ENCODE results near the gene TBC1D14. TPM values are rescaled to one million over a fixed set of nuclear protein-coding genes. Genes with fewer than 3 reads are reported as not detected.

The TBC1D14 gene
- total RNA-seq, 1 donor from 2014 or later = 103 TPM

DNA sequence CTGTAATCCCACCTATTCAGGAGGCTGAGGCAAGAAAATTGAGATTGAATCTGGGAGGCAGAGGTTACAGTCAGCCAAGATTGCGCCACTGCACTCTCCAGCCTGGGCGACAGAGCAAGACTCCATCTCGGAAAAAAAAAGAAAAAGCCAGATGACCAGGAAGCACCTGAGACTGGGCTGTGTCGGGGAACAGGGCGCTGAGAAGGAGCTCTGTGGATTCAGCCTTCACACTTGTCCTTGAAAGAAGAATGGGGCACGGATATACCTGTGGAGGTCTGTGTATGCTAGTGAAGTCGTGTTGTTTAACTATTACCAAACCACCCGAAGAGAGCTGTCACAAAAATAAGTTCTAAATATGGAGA is 94.2 kb downstream of the TBC1D14 start:
- no peak for TF ChIP-seq CTCF (IDR thresholded peaks at IDR 0.05; ENCODE audit: insufficient read depth, low read length, severe bottlenecking)
- H3K36me3 ChIP-seq (ENCODE audit: control insufficient read depth, insufficient read depth, low read length) = peaks cover 35% of the 10 kb centered on the region
- FAIRE-seq = no peak

GRCh38 chr4:7004331-7004730 is 94.7 kb downstream of the TBC1D14 start:
- Histone ChIP-seq H3K27me3 (ENCODE audit: control insufficient read depth, insufficient read depth, low read length) (no peaks in the 10 kb centered on the region), H3K36me3 (ENCODE audit: control insufficient read depth, insufficient read depth, low read length) (peaks cover 37% of the 10 kb centered on the region), H3K4me3 (ENCODE audit: low read depth, low read length) (no peak overlapping the region)
- FAIRE-seq (no peak), DNase-seq (ENCODE audit: low read depth) (no peak)
- TF ChIP-seq CTCF (IDR thresholded peaks at IDR 0.05; ENCODE audit: insufficient read depth, low read length, severe bottlenecking) = no peak

More for the DNA sequence above, 94.2 kb downstream of the TBC1D14 start:
- Histone ChIP-seq H3K4me3 (ENCODE audit: low read depth, low read length) (no peak overlapping the region), H3K27me3 (ENCODE audit: control insufficient read depth, insufficient read depth, low read length) (no peaks in the 10 kb centered on the region)
- DNase-seq (ENCODE audit: low read depth) = no peak

- no peak for TF ChIP-seq CTCF (IDR thresholded peaks at IDR 0.05; ENCODE audit: insufficient read depth, low read length, severe bottlenecking)
- FAIRE-seq (no peak), DNase-seq (ENCODE audit: low read depth) (peak; percentile 55)
- H3K36me3 ChIP-seq (ENCODE audit: control insufficient read depth, insufficient read depth, low read length) = peaks cover 32% of the 10 kb centered on the region
- H3K4me3 ChIP-seq (ENCODE audit: low read depth, low read length) = no peak overlapping the region
- H3K27me3 ChIP-seq (ENCODE audit: control insufficient read depth, insufficient read depth, low read length) = no peaks in the 10 kb centered on the region
Measured at GRCh38 chr4:7005571-7005970, 95.9 kb downstream of the TBC1D14 start.

- FAIRE-seq (no peak), DNase-seq (ENCODE audit: low read depth) (no peak)
- H3K4me3 ChIP-seq (ENCODE audit: low read depth, low read length) = no peak overlapping the region
- TF ChIP-seq CTCF (IDR thresholded peaks at IDR 0.05; ENCODE audit: insufficient read depth, low read length, severe bottlenecking) = no peak
- H3K27me3 ChIP-seq (ENCODE audit: control insufficient read depth, insufficient read depth, low read length) = no peaks in the 10 kb centered on the region
- H3K36me3 ChIP-seq (ENCODE audit: control insufficient read depth, insufficient read depth, low read length) = peaks cover 28% of the 10 kb centered on the region
Measured at GRCh38 chr4:7006411-7006810, 96.8 kb downstream of the TBC1D14 start.

DNA sequence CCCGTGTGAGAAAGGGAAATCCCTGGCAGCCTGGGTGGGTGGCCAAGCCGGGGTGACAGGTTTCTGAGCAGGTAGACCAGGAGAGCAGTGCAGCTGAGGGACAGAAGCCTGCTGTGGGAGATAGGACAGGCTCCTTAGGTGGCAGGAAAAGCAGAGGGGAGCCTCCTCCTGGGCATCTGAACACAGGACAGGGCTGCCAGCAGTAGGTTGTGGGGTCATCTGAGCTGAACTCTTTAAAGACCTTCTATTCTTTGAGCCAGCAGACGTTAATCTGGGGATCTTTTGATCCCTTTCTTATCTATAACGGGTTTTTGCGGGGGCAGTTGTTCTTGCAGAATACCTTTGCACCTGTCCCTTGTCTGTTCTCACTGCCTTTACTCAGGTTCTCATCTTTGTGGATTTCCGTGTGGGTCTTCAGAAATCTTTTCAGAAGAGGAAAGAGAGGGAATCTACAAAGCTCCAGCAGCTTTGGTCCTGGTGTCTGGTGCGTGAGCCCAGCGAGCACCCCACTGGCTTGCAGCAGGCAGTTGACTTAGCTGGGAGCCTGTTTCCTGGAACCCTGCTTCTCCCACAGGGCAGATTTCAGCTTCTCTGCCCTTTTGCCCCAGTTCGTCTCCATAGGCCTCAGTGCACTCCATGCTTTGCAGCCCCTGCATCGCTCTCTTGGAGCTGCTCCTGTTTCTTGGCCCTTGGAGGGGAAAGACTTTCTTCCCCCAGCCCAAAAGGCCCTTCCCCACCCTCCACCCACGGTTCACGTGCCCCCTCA is 97.7 kb downstream of the TBC1D14 start:
- Histone ChIP-seq H3K4me3 (ENCODE audit: low read depth, low read length) (no peak overlapping the region), H3K36me3 (ENCODE audit: control insufficient read depth, insufficient read depth, low read length) (peaks cover 24% of the 10 kb centered on the region), H3K27me3 (ENCODE audit: control insufficient read depth, insufficient read depth, low read length) (no peaks in the 10 kb centered on the region)
- no peak for TF ChIP-seq CTCF (IDR thresholded peaks at IDR 0.05; ENCODE audit: insufficient read depth, low read length, severe bottlenecking)
- no peak for DNase-seq (ENCODE audit: low read depth)
- FAIRE-seq = peak; percentile 7

DNA sequence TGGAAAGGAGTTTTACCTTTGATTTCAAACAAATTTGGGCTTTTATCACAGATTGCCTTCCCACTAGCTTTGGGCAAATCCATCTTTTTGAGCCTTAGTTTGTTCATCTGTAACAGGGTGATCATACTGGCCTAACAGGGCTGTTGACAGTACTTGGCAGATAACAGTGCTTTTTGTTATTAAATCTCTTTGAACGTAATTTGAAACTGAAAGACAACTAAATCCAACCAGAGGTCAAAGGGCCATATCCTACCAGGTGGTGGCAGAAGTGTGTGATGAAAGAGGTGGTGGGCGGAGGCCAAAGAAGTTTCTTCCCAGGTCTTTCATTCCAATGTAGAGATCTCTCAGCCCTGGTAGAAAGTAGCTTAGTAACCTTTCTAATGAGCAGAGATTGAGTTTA is 98.3 kb downstream of the TBC1D14 start:
- Histone ChIP-seq H3K4me3 (ENCODE audit: low read depth, low read length) (no peak overlapping the region), H3K27me3 (ENCODE audit: control insufficient read depth, insufficient read depth, low read length) (no peaks in the 10 kb centered on the region), H3K36me3 (ENCODE audit: control insufficient read depth, insufficient read depth, low read length) (peaks cover 24% of the 10 kb centered on the region)
- no peak for FAIRE-seq
- no peak for DNase-seq (ENCODE audit: low read depth)
- no peak for TF ChIP-seq CTCF (IDR thresholded peaks at IDR 0.05; ENCODE audit: insufficient read depth, low read length, severe bottlenecking)
